ENCODE results near the gene HDAC9.

DNA sequence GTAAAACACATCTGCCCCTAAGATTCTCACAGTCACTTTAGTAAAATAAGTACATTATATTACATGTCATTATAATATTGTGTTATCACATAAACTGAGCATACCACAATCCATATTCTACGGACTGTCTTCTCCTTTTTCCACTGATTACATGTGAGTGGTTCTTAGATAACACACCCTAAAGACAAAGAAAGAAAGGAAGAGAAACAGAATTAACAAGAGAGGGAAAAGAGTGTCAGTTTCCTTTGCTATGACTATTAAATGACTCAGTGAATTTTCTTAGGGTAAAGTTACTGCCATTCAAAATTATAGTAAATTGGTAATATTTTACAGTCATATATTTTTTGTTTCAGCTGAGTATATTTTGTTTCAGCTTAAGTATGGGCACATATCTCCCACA is 353.6 kb downstream of the HDAC9 start:
- TF ChIP-seq, protein P1, sequence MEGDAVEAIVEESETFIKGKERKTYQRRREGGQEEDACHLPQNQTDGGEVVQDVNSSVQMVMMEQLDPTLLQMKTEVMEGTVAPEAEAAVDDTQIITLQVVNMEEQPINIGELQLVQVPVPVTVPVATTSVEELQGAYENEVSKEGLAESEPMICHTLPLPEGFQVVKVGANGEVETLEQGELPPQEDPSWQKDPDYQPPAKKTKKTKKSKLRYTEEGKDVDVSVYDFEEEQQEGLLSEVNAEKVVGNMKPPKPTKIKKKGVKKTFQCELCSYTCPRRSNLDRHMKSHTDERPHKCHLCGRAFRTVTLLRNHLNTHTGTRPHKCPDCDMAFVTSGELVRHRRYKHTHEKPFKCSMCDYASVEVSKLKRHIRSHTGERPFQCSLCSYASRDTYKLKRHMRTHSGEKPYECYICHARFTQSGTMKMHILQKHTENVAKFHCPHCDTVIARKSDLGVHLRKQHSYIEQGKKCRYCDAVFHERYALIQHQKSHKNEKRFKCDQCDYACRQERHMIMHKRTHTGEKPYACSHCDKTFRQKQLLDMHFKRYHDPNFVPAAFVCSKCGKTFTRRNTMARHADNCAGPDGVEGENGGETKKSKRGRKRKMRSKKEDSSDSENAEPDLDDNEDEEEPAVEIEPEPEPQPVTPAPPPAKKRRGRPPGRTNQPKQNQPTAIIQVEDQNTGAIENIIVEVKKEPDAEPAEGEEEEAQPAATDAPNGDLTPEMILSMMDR (IDR thresholded peaks at IDR 0.05): no peak
- TF ChIP-seq POLR2A (IDR thresholded peaks at IDR 0.05): no peak

All from adrenal gland (tissue), 5 donors.